B cell (primary cell): ENCODE data around the gene SMU1.

Experiments
- EZH2 ChIP-seq: IDR thresholded peaks from 2 replicates; pipeline ENCODE4 v1.6.1; 2012; ENCODE audit warnings: borderline replicate concordance, low read depth, mild to moderate bottlenecking, moderate library complexity, low read length; ENCODE audit not compliant: insufficient read depth, poor library complexity, severe bottlenecking
- TF ChIP-seq, protein P1 (sequence below): fragments of 200-600 bp; IDR thresholded peaks from one replicate; pipeline ENCODE4 v1.8.0; 2022; ENCODE audit warnings: antibody characterized with exemption, mild to moderate bottlenecking

DNA sequence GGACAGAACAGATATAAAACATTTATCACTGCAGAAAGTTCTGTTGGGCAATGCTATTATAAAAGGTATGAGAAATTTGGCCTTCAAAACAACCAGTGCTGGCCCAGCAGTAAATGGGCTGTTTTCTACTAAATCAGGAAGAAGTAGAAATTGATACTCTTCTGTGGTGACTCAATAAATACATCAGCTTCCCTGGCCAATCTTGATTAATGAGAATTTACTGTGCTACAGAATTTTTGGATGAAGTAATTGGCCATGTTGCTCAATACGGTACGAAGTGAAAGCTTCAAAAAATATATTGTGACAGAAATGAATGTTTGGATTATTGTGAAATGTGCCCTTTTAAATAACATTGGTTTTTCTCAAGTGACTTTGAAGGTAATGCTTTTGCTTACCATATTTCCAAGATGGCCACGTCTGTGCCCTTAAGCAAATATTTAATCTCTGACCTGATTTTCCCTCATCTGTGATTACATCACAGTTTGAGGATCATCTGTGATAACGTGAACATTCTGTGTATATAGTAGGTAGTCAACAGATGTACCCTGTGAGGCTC lies 47.2 kb downstream of the SMU1 start:
- TF ChIP-seq, protein P1, sequence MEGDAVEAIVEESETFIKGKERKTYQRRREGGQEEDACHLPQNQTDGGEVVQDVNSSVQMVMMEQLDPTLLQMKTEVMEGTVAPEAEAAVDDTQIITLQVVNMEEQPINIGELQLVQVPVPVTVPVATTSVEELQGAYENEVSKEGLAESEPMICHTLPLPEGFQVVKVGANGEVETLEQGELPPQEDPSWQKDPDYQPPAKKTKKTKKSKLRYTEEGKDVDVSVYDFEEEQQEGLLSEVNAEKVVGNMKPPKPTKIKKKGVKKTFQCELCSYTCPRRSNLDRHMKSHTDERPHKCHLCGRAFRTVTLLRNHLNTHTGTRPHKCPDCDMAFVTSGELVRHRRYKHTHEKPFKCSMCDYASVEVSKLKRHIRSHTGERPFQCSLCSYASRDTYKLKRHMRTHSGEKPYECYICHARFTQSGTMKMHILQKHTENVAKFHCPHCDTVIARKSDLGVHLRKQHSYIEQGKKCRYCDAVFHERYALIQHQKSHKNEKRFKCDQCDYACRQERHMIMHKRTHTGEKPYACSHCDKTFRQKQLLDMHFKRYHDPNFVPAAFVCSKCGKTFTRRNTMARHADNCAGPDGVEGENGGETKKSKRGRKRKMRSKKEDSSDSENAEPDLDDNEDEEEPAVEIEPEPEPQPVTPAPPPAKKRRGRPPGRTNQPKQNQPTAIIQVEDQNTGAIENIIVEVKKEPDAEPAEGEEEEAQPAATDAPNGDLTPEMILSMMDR = no peak
- no peak for TF ChIP-seq EZH2
